NCI-H2107 treated with DMSO at 0.1 percent for 48 hours (cell line): ENCODE measurements around the gene SHMT2.

ENCODE experiments used
- DNase-seq: peaks from one replicate; lab custom pipeline; 2025; ENCODE audit not compliant: unreplicated experiment; lab: John Stamatoyannopoulos, UW

The SHMT2 gene

GRCh38 chr12:57225680-57226210, 3.8 kb upstream of the SHMT2 start:
- DNase-seq = no peak

GRCh38 chr12:57226588-57227314, 2.8 kb upstream of the SHMT2 start:
- DNase-seq = no peak

- no peak for DNase-seq
Observed at GRCh38 chr12:57227315-57228115, 2.0 kb upstream of the SHMT2 start.

GRCh38 chr12:57229046-57229633, 371 bp upstream of the SHMT2 start:
- DNase-seq = no peak

- DNase-seq = no peak
Observed at GRCh38 chr12:57230381-57231155, 1.1 kb downstream of the SHMT2 start.

- DNase-seq = no peak
Observed at GRCh38 chr12:57231276-57232021, 1.9 kb downstream of the SHMT2 start.

- no peak for DNase-seq
Observed at GRCh38 chr12:57232156-57232756, 2.7 kb downstream of the SHMT2 start.

- DNase-seq = no peak
Observed at GRCh38 chr12:57233357-57234232, 4.1 kb downstream of the SHMT2 start.

GRCh38 chr12:57234233-57234570, 4.7 kb downstream of the SHMT2 start:
- DNase-seq = no peak

- DNase-seq = peak; percentile 73
Observed at GRCh38 chr12:57234571-57235016, 5.1 kb downstream of the SHMT2 start.

GRCh38 chr12:57235017-57235727, 5.7 kb downstream of the SHMT2 start:
- DNase-seq = peak; percentile 73

GRCh38 chr12:57235728-57236131, 6.2 kb downstream of the SHMT2 start:
- no peak for DNase-seq

- no peak for DNase-seq
Observed at GRCh38 chr12:57236201-57236924, 6.9 kb downstream of the SHMT2 start.

- DNase-seq = no peak
Observed at GRCh38 chr12:57236925-57237595, 7.5 kb downstream of the SHMT2 start.

GRCh38 chr12:57237596-57237931, 8.1 kb downstream of the SHMT2 start:
- DNase-seq = peak; percentile 84

GRCh38 chr12:57237932-57238853, 8.7 kb downstream of the SHMT2 start:
- no peak for DNase-seq
